ENCODE measurements around the gene OAF.

GRCh38 chr11:120170741-120171261 lies 40.0 kb upstream of the OAF start:
- no peak for TF ChIP-seq EZH2 (IDR thresholded peaks at IDR 0.05; ENCODE audit: insufficient read depth, low read length)
- TF ChIP-seq CTCF (IDR thresholded peaks at IDR 0.05; ENCODE audit: insufficient read depth, low read depth, low read length): no peak

Data from astrocyte (in vitro differentiated cells and primary cell).